NCI-H2107 (cell line): ENCODE results near the gene RREB1.
"Not testable (repeated sequence)": the region's sequence is repeated elsewhere in the genome, so short reads cannot be mapped to it uniquely, and the experiment has no call there.

Experiments
- DNase-seq: peaks from one replicate; lab custom pipeline; 2025; lab: John Stamatoyannopoulos, UW

RREB1 gene

DNA sequence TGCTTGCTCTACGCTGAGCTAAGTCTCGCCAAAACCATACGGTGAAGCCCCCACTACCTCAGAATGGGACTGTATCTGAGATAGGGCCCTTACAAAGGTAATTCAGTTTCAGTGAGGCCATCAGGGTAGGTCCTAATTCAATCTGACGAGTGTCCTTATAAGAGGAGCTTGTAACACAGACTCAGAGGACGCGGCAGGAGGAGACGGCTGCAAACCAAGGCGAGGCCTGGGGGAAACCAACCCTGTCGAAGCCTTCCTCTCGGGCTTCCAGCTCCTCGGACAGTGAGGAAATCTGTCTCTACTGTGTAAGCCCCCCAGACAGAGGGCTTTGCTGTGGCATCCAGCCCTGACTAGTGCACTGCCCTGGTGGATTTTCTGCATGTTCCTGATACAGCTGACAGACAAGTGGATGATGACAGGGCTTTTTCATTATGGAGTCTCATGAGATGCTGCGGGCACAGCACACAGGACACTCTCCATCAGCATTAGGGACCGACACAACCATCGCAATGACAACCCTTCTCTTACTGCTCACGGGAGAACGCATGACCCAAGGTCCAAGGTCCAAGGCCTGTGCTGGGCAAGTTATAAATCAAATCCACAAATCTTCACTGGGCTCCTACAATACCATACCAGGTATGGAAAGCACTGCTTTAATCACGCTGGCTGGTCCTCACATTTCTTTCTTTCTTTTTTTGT lies 157.1 kb downstream of the RREB1 start:
- no peak for DNase-seq

- DNase-seq, result not testable (repeated sequence)
Measured at GRCh38 chr6:7265385-7265726, 157.6 kb downstream of the RREB1 start.

DNA sequence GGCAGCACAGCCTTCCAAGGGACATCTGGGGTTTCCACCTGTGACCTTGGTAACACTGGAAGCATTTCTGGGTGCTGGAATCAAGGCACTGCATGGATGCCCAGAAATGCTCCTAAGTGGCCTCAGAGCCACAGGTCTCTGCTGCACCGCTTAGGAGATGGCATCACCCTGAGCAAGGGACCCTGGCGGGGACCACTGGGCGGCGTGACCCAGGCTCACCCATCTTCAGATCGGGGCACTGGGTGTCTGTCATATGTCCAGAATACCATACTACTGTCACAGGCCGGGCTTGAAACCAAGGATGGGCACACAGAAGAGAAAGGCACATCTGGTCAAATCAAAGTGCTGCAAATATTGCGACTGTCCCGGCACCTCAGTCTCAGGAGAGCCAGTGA lies 159.3 kb downstream of the RREB1 start:
- DNase-seq, result no peak

GRCh38 chr6:7267466-7268091 lies 159.8 kb downstream of the RREB1 start:
- no peak for DNase-seq

DNA sequence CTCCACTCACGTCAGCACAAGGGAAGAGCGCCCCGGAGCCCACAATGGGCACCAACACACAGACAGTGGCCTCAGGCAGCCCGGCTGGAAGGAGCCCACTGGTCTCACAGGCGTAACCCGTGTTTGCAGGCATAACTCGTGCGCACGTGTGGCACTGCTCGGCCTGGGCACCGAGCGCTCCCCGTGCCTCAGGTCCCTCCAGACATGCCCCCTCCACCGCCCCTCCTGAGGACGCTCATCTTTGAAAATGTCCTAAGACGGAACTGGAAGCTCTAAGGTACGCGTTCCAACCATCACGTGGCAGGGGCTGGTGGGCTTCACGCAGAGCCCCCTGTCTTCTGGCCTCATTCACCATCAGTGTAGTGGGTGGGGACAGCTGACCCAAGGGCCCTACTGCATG lies 160.6 kb downstream of the RREB1 start:
- DNase-seq, result no peak

- DNase-seq, result no peak
Measured at GRCh38 chr6:7268816-7269555, 161.2 kb downstream of the RREB1 start.

DNA sequence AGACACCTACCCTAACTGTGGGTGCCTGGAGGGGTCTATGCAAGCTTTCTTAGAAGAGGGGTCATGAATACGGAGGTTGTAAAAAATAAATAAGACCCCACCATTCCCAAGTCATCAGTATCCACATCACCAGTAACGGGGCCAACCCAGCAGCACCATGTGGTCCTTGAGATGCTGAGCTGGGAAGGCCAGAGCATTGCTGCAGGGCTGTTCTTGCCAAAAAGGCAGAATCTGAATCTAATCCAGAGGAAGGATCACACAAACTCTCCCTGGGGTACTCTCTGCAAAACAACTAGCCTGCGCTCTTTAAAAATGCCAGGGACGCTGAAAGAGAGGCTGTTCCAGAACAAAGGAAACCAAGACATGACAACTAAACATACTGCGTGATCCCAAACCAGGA lies 162.1 kb downstream of the RREB1 start:
- DNase-seq, result no peak

GRCh38 chr6:7270320-7271204 lies 162.8 kb downstream of the RREB1 start:
- no peak for DNase-seq

DNA sequence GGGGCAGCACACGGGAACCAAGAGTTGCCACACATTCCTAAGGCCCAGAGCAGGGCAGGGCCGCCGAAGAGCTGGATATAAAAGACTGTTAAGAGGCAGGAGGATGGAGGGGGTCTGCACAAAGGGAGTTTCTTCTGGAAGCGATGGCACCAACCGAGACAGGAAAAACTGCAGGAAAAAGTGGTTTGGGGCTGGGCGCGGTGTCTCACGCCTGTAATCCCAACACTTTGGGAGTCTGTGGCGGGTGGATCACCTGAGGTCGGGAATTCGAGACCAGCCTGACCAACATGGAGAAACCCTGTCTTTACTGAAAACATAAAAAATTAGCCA lies 163.4 kb downstream of the RREB1 start:
- DNase-seq, result no peak

DNA sequence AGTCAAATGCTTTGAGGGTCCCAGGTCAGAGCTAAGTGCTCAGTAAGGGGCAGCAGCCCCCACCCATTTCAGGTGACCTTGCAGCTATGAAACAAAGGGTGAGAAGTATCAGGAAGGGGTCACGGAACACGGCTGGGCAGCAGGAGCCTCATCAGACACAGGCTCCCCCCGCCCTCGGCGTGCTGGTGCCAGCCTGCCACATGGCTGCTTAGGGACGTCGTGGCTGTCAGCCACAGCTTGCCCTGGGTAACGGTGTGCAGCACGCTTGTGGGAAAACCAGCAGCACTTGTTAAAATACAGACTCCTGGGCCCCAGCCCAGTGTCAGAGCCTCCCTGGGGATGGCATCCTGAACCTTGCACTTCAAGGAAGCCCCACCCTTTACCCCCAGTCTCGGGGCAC lies 165.9 kb downstream of the RREB1 start:
- DNase-seq, result no peak

DNA sequence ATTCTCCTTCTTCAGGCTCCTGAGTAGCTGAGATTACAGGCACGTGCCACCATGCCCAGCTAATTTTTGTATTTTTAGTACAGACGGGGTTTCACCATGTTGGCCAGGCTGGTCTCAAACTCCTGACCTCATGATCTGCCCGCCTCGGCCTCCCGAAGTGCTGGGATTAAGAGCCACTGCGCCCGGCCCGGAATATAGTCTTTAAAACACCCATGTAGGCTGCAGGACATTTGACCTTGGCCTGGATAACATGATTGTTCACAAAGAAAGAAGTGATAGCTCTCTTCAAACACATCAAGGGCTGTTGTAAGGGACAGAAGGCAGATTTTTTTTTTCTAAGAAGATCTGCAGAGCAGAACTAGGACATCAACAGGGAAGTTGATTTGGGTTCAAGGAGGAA lies 166.8 kb downstream of the RREB1 start:
- not testable (repeated sequence) for DNase-seq

- DNase-seq, result no peak
Measured at GRCh38 chr6:7276199-7276524, 168.4 kb downstream of the RREB1 start.

- no peak for DNase-seq
Measured at GRCh38 chr6:7282097-7282906, 174.5 kb downstream of the RREB1 start.

DNA sequence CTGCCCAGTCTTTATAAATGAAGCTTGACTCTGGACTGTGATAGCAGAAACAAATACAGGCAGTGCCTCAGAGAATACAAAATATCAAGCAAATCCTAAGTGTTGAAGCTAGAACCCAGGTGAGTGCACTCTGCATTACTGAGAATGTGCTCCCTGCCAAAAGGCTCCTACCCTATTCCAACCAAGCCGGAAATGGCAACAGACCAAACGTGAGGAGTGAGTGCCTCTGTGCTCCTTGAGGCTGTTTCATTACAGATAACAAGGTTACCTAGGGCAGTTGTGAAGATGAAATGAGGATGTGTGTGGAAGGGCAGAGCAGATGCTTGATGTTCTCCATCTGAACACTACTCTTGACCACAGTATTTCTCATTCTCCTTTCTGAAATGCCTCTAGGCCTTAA lies 175.9 kb downstream of the RREB1 start:
- no peak for DNase-seq

- DNase-seq, result no peak
Measured at GRCh38 chr6:7285416-7285815, 177.7 kb downstream of the RREB1 start.

GRCh38 chr6:7290079-7290478 lies 182.3 kb downstream of the RREB1 start:
- DNase-seq, result no peak

GRCh38 chr6:7292596-7293255 lies 185.0 kb downstream of the RREB1 start:
- no peak for DNase-seq

DNA sequence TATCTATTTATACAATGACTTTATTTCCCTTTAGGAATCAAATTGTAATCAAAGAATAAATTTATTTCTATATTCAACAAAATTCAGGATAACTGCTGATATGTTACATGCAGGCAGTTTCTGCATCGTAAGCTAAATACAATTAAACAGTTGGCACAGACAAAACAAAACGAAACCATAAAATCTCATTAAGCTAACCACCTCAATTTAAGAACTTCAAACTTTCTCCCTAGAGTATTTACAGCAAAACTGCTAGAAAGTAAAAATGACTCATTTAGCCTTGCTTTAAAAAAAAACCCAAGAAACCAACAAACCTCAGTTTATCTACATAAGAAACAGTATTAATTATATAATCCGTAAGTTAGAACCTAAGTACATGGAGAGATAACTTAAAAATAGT lies 188.2 kb downstream of the RREB1 start:
- DNase-seq, result no peak

DNA sequence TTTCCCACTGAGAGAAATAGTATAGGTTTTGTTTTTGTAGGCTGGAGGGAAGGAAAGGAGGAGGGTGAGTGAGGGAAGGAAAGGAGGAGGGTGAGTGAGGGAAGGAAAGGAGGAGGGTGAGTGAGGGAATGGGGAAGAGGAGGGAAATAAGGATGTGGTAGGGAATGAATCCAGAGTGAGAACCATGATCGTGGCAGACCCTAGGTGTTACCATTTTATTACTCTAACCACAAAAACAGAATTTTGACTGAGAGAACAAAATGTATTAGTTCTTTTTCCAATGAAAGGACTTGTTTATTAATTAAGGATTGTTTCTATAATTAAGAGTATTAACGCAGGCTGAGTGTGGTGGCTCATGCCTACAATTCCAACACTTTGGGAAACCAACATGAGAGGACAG lies 188.8 kb downstream of the RREB1 start:
- no peak for DNase-seq

DNA sequence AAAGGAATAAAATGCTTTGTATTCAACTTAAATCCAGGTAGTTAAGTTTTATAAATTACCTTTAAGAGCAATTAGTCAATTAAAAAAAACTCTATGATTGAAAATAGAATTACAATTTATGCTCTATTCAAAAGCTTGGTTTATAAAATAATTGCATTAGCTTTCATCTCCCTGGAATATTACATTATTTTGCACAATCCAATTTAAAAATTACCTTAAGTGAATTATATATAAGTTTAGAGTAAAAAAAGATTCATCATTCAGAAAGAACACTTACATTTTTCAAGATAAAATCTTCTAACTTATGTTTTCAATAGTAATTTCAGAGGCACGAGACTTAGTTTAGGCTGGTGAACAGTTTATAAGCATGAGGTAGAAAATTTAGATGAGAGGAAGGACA lies 190.4 kb downstream of the RREB1 start:
- no peak for DNase-seq

GRCh38 chr6:7300926-7301325 lies 193.2 kb downstream of the RREB1 start:
- no peak for DNase-seq
